M059J (cell line): ENCODE data around the gene TSPAN31. TPM values are rescaled to one million over a fixed set of nuclear protein-coding genes. Genes with fewer than 3 reads are reported as not detected.
A peak's percentile ranks its signal among the peaks of the same experiment; 100 is the strongest.

ENCODE experiments used
- DNase-seq: peaks from one replicate; pipeline ENCODE4 v3.0.0-alpha.2; 2012; ENCODE audit warnings: low read depth
- total RNA-seq: library from RNA; depleted of rRNA; stranded (reverse); fragments of >200 nt; shearing (Covaris generic); gene quantifications from 2 replicates; pipeline ENCODE4 v1.2.3, GENCODE V29; 2014; rRNA removed

TSPAN31 gene
- total RNA-seq, 1 experiment from 2014 or later, result 36.2 TPM

DNA sequence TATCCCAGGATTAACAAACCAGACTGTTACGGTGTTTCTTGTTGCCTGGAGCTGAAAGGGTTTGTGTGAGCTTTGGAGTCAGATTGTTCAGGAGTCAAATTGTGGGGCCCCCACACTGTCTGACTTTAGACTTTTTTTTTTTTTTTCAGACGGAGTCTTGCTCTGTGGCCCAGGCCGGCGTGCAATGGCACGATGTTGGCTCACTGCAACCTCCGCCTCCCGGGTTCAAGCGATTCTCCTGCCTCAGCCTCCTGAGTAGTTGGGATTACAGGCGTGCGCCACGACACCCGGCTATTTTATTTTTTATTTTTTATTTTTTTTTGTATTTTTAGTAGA, 38.6 kb downstream of the TSPAN31 start:
- no peak for DNase-seq

DNA sequence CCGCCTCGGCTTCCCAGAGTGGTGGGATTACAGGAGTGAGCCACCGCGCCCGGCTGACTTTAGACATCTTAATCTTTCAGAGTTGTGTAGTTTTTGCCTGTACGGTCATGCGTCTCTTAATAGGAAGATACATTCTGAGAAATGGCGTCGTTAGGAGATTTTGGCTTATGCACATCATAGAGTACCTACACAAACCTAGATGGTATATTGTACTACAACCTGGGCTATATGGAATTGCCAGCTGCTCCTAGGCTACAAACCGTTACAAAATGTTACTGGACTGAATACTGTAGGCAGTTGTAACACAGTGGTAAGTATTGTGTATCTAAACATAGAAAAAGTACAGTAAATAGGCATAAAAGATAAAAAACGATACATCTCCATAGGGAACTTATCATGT, 39.0 kb downstream of the TSPAN31 start:
- no peak for DNase-seq

DNA sequence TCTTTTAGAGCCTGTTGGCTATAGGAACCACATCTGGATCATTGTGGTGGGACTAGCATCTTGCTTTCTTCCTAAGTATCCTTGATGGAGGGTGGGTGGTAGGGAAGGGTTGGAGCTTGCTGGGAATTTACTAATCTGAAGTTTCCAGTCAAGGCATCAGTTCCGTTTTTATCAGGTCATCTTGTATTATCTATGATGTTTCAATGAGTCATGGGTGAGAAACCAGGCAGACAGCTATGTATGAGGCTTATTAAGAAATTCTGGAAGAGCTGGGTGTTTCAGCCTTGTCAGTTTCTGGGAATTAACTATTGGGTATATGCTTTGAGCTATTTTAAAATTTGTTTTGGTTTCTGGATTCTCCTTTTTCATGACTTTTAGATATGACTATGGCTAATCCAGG, 49.1 kb downstream of the TSPAN31 start:
- DNase-seq, result peak; percentile 77

DNA sequence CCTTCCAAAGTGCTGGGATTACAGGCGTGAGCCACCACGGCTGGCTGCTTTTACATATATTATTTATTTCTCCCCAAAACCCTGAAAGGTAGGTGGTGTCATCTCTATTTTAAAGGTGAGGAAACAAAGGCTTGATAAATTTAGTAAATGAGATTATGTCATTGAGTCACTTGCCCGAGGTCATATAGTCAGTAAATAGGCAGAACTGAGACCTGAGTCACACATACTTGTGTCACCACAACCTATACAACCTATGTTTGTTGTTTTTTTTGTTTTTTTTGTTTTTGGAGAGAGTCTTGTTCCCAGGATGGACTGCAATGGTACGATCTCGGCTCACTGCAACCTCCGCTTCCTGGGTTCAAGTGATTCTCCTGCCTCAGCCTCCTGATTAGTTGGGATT, 50.5 kb downstream of the TSPAN31 start:
- DNase-seq, result peak; percentile 78

DNA sequence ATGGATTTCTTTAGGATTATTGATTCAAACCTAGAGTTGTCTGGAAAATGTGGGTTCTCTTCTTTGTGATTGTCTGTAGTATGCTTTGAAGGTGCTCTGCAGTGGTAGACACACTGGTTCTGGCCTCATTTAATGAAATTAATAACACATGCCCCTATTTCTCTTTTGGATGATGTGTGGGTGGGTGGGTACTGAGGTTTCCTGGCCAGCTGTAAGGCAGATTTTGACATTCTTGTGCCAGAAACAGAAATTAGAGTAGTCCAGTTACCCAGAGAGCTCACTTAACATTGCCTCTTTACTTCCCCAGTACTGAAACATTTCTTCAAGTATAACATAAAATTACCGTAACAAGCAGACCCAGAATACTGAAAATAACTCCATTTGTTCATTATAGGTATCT, 52.2 kb downstream of the TSPAN31 start:
- DNase-seq, result no peak

DNA sequence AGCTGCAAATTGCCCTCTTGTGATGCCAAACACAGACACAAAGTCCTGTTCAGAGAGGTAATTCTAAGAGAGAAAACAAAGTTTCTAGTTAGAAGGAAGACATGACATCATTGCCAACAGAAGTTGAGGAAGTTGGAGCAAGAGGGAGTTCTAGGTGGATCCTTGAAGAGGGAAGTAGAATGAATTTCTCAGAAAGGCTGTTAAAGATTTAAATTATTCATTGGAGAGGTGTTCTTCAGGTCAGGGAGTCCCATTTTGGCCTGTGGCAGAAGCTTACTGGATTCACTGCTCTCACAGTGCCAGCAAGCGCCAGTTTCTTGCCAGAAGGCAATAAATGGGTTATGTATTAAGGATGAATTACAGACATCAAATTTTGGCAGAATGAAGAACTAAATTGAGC, 53.1 kb downstream of the TSPAN31 start:
- no peak for DNase-seq

Other genes starting within 250 kb of the TSPAN31 start
- gene DDIT3, start 224.5 kb upstream of the TSPAN31 start, total RNA-seq, result 39.3 and 45.9 TPM in 2 replicates
- 5.0 and 18.2 TPM in 2 replicates for gene MBD6, start 222.2 kb upstream of the TSPAN31 start, total RNA-seq
- 97.9 and 119 TPM in 2 replicates for gene DCTN2, start 197.8 kb upstream of the TSPAN31 start, total RNA-seq
- gene KIF5A, start 195.0 kb upstream of the TSPAN31 start, total RNA-seq, result 0.30 and 0.37 TPM in 2 replicates
- gene PIP4K2C, start 153.8 kb upstream of the TSPAN31 start, total RNA-seq, result 71.2 and 85.3 TPM in 2 replicates
- 20.1 and 21.4 TPM in 2 replicates for gene DTX3, start 140.2 kb upstream of the TSPAN31 start, total RNA-seq
- gene ARHGEF25, start 133.6 kb upstream of the TSPAN31 start, total RNA-seq, result 6.2 and 13.2 TPM in 2 replicates
- 21.6 and 43.3 TPM in 2 replicates for gene B4GALNT1, start 111.8 kb upstream of the TSPAN31 start, total RNA-seq
- 298 and 647 TPM in 2 replicates for gene OS9, start 50.9 kb upstream of the TSPAN31 start, total RNA-seq
- gene AGAP2, start 6.3 kb upstream of the TSPAN31 start, total RNA-seq, result 0.07 TPM in 1 of 2 replicates, not detected in the other
- gene CDK4, start 7.3 kb downstream of the TSPAN31 start, total RNA-seq, result 175 and 179 TPM in 2 replicates
- 6.7 and 7.9 TPM in 2 replicates for gene MARCHF9, start 10.1 kb downstream of the TSPAN31 start, total RNA-seq
- 1.8 and 3.2 TPM in 2 replicates for gene CYP27B1, start 22.0 kb downstream of the TSPAN31 start, total RNA-seq
- 8.4 and 12.4 TPM in 2 replicates for gene METTL1, start 27.1 kb downstream of the TSPAN31 start, total RNA-seq
- gene EEF1AKMT3, start 27.6 kb downstream of the TSPAN31 start, total RNA-seq, result 6.6 and 8.9 TPM in 2 replicates
- gene TSFM, start 37.7 kb downstream of the TSPAN31 start, total RNA-seq, result 27.6 and 37.9 TPM in 2 replicates
- 0.10 TPM in 1 of 2 replicates, not detected in the other for gene AVIL, start 73.7 kb downstream of the TSPAN31 start, total RNA-seq
- gene CTDSP2, start 101.7 kb downstream of the TSPAN31 start, total RNA-seq, result 37.3 and 44.2 TPM in 2 replicates
- gene ATP23, start 196.5 kb downstream of the TSPAN31 start, total RNA-seq, result 20.7 and 24.8 TPM in 2 replicates